ENCODE results near the gene TMEM128.

TMEM128 gene

GRCh38 chr4:4289055-4289454 lies 41.0 kb upstream of the TMEM128 start:
- DNase-seq (ENCODE audit: low read depth) = no peak
- no peak for TF ChIP-seq CTCF (IDR thresholded peaks at IDR 0.05; ENCODE audit: low read length, missing control alignments)
- peak overlapping the region; percentile 69 for H3K4me3 ChIP-seq (replicated peaks; ENCODE audit: low read depth, low read length)

- DNase-seq (ENCODE audit: low read depth) = no peak
- no peak overlapping the region for H3K4me3 ChIP-seq (replicated peaks; ENCODE audit: low read depth, low read length)
- TF ChIP-seq CTCF (IDR thresholded peaks at IDR 0.05; ENCODE audit: low read length, missing control alignments) = no peak
These were observed 40.1 kb upstream of the TMEM128 start for GRCh38 chr4:4288098-4288497.

- peak; percentile 55 for DNase-seq (ENCODE audit: low read depth)
- no peak for TF ChIP-seq CTCF (IDR thresholded peaks at IDR 0.05; ENCODE audit: low read length, missing control alignments)
- H3K4me3 ChIP-seq (replicated peaks; ENCODE audit: low read depth, low read length) = no peak overlapping the region
These were observed 37.0 kb upstream of the TMEM128 start for GRCh38 chr4:4284827-4285618.

GRCh38 chr4:4281787-4282186 lies 33.8 kb upstream of the TMEM128 start:
- TF ChIP-seq CTCF (IDR thresholded peaks at IDR 0.05; ENCODE audit: low read length, missing control alignments) = no peak
- no peak overlapping the region for H3K4me3 ChIP-seq (replicated peaks; ENCODE audit: low read depth, low read length)
- DNase-seq (ENCODE audit: low read depth) = no peak

GRCh38 chr4:4277531-4277930 lies 29.5 kb upstream of the TMEM128 start:
- DNase-seq (ENCODE audit: low read depth) = no peak
- H3K4me3 ChIP-seq (replicated peaks; ENCODE audit: low read depth, low read length) = no peak overlapping the region
- no peak for TF ChIP-seq CTCF (IDR thresholded peaks at IDR 0.05; ENCODE audit: low read length, missing control alignments)

GRCh38 chr4:4274226-4274625 lies 26.2 kb upstream of the TMEM128 start:
- TF ChIP-seq CTCF (IDR thresholded peaks at IDR 0.05; ENCODE audit: low read length, missing control alignments) = no peak
- DNase-seq (ENCODE audit: low read depth) = no peak
- no peak overlapping the region for H3K4me3 ChIP-seq (replicated peaks; ENCODE audit: low read depth, low read length)

- DNase-seq (ENCODE audit: low read depth) = peak; percentile 43
- no peak overlapping the region for H3K4me3 ChIP-seq (replicated peaks; ENCODE audit: low read depth, low read length)
- no peak for TF ChIP-seq CTCF (IDR thresholded peaks at IDR 0.05; ENCODE audit: low read length, missing control alignments)
These were observed 23.9 kb upstream of the TMEM128 start for GRCh38 chr4:4271912-4272311.
